ENCODE results near the gene IRGQ.

DNA sequence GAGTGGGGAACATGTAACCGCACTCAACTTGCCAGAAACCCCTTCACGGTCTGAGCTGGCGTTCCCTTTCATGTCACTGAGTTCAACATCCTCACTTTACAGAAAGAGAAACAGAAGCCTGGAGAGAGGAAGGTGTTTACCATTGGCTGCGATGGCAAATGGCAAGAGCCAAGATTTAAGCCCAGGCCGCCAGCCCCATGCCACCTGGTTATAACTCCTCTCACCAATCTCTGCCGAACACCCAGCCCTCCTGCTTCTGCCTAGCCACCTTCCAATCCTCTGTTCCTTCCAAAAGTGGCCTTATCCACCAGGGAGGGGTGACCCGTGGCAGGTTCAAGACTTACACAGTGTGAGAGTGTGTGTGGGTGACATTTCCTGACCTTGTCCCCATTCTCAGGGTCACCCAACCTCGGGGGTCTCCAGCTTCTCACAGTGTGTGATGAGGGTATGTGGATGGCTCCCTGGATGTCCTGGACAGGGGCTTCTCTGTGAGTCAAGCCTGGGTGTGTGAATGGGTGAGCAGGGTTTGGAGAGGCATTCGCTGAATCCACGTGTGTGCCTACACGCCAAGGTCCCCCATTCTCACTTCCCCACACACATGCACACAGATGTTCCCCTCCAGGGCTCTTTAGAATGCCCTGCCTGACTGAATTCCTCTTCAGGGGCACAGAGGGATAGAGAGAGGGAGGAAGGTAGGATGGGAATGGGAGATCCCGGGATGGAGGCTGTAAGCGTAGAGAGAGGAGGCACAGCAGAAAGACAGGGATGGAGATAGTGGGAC lies 42.5 kb upstream of the IRGQ start:
- TF ChIP-seq, protein P1, sequence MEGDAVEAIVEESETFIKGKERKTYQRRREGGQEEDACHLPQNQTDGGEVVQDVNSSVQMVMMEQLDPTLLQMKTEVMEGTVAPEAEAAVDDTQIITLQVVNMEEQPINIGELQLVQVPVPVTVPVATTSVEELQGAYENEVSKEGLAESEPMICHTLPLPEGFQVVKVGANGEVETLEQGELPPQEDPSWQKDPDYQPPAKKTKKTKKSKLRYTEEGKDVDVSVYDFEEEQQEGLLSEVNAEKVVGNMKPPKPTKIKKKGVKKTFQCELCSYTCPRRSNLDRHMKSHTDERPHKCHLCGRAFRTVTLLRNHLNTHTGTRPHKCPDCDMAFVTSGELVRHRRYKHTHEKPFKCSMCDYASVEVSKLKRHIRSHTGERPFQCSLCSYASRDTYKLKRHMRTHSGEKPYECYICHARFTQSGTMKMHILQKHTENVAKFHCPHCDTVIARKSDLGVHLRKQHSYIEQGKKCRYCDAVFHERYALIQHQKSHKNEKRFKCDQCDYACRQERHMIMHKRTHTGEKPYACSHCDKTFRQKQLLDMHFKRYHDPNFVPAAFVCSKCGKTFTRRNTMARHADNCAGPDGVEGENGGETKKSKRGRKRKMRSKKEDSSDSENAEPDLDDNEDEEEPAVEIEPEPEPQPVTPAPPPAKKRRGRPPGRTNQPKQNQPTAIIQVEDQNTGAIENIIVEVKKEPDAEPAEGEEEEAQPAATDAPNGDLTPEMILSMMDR (IDR thresholded peaks at IDR 0.05) = no peak
- no peak for TF ChIP-seq POLR2A (IDR thresholded peaks at IDR 0.05)
